Fibroblast of upper back skin (primary cell): Measurements from ENCODE around the gene HMG20A.
"Not testable (repeated sequence)": the region's sequence is repeated elsewhere in the genome, so short reads cannot be mapped to it uniquely, and the experiment has no call there.

ENCODE experiments used
- DNase-seq: peaks from one replicate; pipeline ENCODE4 v3.0.0-alpha.2; 2013

HMG20A gene

DNA sequence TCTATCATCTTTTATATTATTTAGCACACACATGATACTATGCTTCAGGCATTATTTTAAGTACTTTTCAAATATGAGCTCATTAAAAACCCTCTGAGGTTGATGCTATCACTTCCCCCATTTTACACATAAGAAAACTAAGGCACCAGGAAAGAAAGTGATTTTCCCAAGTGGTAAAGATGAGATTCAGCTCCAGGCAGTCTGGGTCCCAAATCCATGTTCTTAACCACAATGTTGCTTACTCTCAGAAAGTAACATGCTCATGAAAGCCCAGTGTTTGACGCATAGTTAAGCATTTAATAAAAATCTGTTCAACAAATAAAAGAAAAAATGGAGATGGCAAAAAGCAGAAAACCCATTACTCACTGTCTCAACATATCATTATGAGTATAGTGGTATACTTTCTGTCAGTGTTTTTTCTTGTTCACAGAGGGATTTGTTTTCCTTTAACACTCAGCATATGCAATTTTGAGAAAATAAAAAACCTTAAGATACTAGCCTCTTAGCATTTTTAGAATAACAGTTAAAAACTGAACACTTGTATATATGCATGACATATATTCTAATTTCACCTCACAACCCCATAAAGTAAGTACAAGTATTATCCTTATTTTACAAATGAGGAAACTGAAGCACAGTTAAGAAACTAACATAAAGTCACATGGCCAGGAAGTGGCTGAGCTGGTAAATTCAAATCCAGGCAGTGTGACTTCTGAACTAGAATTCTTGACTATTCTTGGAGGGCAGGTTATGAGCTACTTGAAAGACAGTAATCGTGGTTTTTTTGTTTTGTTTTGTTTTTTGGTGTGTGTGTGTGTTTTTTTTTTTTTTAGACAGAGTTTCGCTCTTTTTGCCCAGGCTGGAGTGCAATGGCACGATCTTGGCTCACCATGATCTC, 11.2 kb upstream of the HMG20A start:
- DNase-seq = no peak

DNA sequence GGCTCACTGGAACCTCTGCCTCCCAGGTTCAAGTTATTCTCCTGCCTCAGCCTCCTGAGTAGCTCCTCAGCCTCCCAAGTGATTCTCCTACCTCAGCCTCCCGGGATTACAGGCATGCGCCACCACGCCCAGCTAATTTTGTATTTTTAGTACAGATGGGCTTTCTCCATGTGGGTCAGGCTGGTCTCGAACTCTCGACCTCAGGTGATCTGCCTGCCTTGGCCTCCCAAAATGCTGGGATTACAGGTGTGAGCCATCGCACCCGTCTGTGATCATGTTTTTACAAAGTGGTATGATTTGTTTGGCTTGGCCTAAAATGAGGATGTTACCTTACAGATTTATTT, 10.6 kb upstream of the HMG20A start:
- DNase-seq = not testable (repeated sequence)

DNA sequence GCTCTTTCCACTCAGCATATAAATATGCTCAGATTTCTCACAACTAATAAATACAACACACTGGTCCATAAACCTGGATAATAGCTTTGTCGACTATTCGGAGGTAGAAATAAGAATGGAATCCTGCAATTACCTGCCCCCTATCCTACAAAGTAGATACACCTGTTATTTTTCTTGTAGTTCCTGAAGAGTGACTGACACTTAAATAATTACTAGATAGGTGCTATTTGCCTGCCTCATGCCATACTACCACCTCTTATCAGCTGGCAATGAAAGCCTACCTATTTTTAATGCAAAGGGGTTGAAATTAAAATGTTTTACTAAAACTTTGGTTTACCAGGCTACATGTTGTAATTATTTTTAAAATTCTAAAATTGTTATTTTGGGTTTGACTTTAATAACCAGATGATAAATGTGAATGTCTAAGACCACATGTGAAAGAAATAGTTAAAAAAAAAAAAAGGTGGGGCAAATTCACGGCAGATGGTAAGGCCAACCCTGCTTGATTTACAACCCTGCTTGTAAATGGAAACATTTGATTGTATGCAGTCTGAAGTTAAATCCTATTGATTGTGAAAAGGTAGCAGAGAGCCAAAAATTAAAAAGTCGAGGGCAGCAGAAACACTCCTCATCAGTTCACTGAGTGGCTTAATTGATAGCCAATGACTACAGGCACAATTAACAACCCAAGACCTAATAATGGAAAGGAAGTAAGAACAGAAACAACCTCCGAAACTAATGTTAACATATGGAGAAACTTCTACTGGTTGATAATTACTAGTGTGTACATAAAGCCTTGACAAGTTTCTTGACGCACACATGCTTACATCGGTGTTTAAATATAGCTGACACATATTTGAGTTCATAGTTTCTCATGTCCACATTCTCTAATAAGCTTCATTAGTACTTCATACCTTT, 9.7 kb upstream of the HMG20A start:
- no peak for DNase-seq

DNA sequence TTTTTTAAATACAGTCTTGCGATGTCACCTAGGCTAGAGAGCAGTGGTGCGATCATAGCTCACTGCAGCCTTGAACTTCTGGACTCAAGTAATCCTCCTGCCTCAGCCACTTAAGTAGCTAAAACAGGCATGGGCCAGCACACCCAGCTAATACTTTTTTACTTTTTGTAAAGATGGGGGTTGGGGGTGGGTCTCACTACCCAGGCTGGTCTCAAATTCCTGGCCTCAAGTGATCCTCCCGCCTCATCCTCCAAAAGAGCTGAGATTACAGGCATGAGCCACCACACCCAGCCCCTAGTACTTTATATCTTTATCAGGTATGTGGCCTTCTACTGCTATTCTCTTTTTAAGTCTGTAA, 9.1 kb upstream of the HMG20A start:
- no peak for DNase-seq

DNA sequence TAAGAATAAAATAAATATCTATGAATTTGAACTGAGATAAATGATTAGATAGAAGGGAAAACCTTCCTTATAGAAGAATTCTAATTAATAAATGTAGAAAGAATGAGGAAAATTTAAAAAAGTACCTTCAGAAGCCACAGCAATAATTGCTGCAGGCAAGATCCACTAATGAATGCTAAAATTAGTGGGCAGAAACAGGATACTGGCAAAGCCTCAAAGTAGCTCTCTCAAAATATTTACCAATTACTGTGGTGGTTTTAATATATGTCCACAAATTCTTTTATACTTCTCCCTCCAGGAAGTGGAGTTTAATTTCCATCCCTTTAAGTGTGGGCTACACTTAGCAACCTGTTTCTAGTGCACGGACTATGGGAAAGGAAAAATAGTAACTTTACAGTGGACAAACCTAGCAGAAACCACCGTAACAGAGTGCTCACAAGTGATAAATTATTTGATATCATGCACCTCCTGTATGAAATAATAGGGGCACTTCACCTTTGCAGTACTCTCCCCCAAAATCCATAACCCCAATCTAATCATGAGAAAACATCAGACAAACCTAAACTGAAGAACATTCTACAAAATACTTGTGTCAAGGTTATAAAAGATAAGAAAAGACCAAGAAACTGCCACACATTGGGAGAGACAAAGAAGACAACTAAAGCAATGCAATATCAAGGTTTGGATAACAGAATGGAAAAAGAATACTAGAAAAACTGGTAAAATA, 7.6 kb upstream of the HMG20A start:
- DNase-seq = no peak

DNA sequence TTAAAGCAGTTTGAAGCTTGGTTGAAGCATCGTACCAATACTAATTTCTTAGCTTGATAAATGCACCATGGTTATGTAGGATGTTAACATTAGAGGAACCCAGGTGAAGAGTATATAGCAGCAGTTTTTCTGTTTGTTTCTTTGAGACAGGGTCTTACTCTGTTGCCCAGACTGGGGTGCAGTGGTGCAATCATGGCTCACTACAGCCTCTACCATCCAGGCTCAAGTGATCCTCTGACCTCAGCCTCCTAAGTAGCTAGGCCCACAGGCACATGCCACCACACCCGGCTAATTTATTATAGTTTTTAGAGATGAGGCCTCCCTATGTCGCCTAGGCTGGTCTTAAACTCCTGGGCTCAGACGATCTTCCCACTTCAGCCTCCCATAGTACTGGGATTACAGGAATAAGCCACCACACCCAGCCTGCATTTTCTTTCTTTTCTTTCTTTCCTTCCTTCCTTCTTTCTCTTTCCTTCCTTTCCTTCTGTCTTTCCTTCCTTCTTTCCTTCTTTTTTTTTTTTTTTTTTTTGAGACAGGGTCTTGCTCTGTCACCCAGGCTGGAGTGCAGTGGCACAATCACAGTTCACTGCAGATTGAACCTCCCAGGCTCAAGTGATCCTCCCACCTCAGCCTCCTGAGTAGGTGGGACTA, 6.9 kb upstream of the HMG20A start:
- DNase-seq = no peak

DNA sequence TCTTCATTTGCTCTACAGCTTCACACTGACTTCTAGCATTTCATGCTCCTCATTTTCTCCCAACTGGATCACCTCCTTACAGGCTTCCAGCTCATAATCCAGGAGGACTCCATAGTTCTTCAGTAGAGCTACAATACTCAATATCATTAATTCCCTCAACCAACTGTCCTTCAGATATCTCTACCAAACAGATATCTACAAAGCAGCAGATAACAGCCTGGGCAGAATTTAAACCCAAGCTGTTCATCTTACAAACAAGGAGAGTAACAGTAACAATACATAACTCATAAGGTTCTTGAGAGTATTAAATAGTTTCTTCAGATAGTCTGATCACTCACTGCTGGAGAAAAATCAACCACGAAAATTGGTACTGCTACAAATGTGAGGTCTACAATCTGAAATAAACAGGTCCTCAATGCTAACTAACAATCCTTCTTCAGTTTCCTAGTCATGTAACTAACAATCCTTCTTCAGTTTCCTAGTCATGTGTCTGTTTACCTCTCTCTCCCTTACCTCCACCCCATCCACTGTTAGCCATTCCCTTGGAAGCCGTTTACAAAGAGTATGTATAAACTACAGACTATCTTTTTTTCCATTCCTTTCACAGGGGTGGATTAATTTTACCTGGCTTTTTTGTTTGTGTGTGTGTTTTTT, 5.8 kb upstream of the HMG20A start:
- DNase-seq = no peak

DNA sequence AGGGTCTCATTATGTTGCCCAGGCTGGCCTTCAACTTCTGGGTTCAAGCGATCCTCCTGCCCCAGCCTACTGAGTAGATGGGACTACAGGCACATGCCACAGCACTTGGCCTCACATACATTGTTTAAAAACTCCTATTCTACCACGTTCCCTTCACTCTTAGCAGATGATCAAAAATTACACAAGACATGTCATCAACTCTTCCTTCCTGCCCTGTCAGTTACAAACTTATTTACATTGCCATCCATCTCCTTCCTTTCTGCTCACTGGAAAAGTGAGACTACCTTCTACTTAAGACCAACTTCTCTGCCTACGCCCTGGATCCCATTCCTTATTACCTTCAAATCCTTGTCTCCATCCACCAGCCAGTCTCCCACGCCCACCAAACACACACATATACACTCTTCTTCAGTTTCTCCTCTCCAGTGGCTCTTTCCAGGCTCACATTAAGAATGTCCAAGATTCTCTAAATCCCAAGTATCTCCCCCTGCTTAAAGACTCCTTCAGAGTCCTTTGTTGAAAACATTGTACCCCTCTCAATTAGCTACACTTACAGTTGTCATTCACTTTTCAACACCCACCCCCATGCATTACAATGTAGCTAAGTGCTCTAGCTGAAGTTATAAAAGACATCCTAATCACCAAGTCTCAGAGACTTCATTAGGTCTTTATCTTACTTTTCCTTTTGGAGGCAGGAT, 5.1 kb upstream of the HMG20A start:
- DNase-seq = no peak

DNA sequence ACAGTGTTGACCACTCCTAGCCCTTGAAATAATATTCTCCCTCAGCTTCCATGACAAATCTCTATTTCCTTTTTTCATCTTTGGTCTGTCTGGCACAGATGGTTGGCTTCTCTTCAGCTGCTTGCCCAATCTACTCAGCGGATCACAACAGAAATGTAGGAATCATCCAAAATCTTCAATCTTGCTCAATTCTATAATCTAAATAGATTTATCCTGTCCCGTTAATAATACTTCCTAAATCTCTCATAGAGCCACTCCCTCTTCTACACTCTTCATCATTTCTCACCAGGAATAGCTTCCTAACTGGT, 4.6 kb upstream of the HMG20A start:
- peak; percentile 56 for DNase-seq

DNA sequence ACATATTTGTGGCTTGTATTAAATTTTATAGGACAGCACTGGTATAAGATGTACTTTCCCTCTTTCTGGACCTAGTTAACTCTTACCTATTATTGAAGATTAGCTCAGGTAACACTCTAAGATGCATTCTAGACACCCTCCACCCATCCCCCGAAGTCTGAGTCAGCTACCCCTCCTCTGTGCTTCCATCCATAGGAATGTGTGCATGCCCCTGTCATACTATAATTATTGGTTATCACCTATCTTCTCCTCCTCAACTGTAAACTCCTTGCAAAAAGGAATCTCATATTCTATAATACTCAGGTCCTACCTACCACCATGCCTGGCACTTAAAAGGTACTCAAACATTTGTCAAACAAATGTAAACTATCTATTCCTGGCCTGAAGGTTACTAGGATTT, 3.7 kb upstream of the HMG20A start:
- no peak for DNase-seq

DNA sequence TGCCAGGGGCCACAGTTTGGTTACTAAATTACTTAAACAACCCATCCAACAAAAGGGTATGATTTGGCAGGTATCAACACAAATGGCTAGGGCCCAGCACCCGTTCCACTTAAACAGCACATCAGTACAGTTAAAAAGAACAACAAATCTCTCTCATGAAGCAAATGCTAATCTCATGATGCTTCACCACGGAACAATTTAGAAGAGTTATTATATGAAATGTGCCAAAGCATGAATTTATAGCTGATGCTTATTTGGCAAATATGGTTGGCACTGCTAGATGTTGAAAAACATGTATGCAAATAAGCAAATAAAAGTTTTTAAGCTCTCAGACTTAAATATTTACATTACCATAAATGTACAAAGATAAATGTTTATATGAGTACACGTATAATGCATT, 3.1 kb upstream of the HMG20A start:
- DNase-seq = no peak

DNA sequence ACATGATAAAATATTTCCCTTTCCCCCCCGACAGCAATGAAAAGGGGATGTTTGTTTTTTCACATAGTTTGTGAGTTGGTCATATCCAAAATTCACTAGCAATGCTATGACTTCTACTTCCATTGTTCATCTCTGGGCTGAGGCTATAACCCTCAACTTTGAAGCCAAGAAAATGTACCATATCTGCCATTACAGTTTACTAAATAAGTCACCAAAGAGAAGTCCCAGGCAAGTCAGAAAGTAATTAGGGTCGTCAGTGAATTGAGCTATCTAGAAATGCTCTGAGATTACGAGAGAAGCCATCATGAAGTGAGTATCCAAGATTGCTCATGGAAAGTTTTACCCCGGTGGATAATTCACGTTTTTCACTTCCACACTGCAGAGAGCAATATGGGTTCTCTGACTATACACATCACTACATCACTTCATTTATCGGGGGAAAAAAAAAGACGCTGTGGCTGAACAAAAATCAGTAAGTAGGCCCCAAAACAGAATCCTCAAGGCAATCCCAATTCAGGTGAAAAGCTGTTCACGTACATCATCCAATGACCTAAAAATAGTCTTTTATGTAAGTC, 2.2 kb upstream of the HMG20A start:
- DNase-seq = peak; percentile 59

DNA sequence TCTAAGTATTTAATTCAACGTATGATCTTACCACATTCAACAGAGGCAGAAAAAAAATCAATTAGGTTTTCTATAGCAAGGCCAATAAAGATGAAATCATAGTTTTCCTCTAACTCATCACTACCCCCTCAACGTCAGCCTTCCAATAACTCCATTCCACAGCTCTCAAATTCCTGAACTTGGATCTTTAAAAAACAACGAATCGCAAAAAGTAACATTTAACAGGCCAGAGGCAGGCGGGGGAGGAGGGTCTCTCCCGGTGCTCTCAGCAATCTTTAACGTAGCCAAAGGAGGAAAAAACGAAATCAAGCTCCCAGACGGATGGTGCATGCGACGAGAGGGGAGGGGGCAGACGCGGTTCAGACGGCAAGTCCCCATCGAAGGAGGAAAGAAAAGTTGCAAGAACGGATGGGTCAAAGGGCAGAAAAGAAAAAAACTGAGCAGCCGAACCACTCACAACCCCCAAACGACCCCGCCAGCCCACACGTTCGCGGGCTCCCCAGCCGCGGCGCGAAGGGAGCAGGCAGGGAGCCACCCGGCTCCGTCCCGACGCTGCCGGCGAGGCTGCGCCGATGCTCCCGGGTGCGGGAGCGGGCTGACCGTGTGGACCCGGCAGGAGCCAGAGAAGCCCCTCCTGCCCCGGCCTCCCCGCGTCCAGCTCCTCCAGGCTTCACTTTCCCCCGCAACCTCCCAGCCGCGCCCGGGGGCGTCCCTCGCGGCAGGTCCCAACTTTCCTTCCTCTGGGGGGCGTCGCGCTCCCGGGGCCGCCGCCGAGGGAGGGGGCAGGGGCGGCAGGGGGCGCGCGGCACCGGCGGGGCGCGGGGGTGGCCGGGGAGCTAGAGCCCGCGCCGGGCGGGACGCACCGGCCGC, 1.5 kb upstream of the HMG20A start:
- peak; percentile 78 for DNase-seq

DNA sequence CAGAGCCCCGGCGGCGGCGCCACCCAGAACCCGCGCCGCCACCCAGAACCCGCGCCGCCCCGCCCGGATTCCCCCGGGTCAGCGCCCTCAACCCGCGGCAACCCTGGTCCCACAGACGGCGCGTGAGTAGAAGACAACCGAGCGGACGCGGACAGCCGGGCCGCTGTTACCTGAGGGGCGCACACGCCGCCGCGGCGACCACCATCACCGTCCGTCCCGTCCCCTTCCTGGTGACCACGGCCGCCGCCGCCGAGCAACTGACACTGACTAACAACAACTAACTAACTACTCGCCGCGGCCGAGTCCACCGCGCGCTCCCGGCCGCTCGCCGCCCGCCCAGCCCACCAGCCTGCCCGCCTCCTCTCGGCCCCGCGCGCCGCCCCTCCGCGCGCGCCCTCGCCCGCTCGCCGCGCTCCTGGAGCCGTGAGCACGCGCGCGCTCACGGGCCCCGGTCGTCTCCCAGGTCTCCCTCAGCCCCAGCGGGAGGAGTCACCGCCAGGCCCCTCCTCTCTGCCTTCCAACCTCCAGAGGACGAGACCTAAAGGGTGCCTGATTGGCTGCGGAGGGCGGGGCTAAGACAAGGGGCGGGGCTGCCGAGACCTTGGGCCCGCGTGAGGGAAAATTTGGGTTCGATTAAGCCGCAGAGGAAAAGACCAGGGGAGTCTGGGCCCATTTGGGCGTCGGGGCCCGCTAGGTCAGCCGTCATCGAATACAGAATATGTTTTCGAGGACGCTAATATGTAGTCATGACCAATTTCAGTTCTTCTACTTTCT, 665 bp upstream of the HMG20A start, which contains the start of gene PEAK1:
Gene PEAK1 (minus strand): TSS at position 269 of the 774 bp plus-strand sequence. CDS start 238,178 bp downstream, outside the sequence.
- peak; percentile 99 for DNase-seq

DNA sequence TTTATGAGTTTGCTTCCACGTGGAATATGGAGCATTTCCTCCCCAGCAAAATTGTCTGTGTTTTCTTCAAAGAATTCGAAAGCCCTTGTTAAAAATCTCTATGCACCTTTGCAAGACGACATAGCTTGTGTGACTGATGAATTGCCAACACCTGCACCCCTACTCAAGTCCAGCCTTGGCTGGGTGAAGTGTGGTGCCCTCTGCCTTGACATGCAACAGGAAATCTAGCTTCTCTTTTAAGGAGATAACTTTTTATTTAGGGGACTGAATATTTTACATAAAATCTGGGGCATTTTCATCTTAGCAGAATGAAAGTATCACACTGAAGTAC, 647 bp downstream of the HMG20A start:
- no peak for DNase-seq

DNA sequence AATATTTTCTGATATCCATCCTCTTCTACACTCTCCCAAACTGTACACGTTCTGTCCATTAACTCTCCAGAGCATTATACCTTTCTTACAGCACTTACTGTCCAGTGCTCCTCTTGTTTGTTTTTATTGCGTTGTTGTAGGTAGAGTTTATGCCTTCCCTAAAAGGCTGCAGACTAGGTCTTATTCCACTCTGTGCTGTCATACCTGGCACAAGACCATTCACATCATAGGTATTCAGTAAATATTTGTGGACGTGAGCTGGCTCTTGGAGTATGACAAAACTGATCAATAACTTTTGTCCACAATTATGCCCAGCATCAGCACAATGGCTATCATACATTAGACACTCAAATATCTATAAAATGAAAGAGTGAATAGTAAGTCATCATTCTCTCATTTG, 4.4 kb downstream of the HMG20A start:
- no peak for DNase-seq

DNA sequence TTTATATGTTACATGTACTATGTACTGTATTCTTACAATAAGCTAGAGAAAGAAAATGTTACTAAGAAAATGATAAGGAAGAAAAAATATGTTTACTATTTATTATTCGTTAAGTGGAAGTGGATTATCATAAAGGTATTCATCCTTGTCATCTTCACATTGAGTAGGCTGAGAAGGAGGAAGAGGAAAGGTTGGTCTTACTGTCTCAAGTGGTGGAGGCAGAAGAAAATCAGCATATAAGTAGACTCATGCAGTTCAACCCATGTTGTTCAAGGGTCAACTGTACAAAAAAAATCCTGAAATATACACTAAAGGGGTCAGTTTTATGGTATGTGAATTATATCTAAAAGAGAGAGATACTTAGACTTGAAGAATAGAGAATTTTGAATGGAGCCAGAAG, 5.7 kb downstream of the HMG20A start:
- DNase-seq = no peak

DNA sequence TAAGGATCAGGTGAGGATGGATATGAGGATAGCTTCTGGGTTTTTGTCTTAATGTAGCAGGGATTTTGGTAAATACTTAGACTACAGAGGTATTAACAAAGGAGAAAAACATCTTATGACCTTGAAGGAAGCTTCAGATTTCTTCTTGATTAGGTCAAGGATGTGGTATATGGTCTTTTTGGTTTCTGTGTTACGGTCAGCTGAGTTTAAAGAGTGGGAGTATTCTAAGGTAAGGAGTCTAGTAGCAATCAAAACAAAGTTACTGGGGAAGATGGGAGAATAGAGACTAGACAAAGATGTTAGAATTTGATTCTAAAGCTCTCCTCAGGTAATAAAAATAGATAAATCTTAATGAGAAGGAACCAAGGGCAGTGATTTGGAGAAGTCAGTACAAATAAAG, 6.2 kb downstream of the HMG20A start:
- DNase-seq = no peak

DNA sequence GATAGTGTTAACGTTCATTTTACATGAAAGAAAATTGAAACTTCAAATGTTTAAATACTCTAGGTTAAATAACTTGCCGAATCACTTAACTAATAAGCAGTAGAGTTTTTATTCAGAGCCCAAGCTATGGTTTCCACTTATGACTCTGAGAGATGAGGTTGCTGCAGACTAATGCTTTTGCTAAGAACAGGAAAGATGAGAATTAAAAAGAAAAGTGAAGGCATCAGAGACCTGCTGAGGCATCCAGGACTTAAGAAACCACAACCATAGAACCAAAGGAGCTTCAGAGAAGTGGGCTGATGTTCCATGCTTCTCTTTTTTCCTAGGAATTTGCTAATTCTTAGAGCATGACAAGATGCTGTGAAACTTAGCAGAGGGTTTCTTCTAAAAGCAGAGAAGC, 9.5 kb downstream of the HMG20A start:
- DNase-seq = no peak

DNA sequence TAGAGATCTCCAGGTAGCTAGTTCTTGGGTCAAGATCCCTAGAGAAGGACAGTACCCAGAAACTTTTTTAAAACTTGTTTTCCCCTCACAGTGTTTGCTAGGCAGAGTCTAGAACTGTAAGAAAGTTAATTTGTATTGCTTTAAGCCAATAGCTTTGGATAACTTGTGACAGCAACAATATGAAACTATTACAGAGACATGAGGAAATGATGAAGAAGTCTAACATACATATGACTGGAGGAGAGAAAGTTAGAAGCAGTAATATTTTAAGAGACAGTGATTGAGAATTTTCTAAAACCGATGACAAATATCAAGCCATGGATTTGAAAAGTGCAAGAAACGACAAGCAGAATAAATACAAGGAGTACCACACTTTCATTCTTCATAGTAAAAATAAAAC, 10.0 kb downstream of the HMG20A start:
- DNase-seq = no peak
